HT-29 (cell line): ENCODE data around the gene DUSP2. TPM values are rescaled to one million over a fixed set of nuclear protein-coding genes. Genes with fewer than 3 reads are reported as not detected.
"Not testable (repeated sequence)": the region's sequence is repeated elsewhere in the genome, so short reads cannot be mapped to it uniquely, and the experiment has no call there.

ENCODE experiments used
- DNase-seq: peaks from one replicate; pipeline ENCODE4 v3.0.0-alpha.2; 2015; ENCODE audit warnings: low spot score
- total RNA-seq: library from RNA; depleted of rRNA; stranded (reverse); fragments of >200 nt; shearing (Covaris generic); gene quantifications from 2 replicates; pipeline ENCODE4 v1.2.3, GENCODE V29; 2014

DUSP2 gene
- total RNA-seq, 1 experiment from 2014 or later, result 73.5 TPM

DNA sequence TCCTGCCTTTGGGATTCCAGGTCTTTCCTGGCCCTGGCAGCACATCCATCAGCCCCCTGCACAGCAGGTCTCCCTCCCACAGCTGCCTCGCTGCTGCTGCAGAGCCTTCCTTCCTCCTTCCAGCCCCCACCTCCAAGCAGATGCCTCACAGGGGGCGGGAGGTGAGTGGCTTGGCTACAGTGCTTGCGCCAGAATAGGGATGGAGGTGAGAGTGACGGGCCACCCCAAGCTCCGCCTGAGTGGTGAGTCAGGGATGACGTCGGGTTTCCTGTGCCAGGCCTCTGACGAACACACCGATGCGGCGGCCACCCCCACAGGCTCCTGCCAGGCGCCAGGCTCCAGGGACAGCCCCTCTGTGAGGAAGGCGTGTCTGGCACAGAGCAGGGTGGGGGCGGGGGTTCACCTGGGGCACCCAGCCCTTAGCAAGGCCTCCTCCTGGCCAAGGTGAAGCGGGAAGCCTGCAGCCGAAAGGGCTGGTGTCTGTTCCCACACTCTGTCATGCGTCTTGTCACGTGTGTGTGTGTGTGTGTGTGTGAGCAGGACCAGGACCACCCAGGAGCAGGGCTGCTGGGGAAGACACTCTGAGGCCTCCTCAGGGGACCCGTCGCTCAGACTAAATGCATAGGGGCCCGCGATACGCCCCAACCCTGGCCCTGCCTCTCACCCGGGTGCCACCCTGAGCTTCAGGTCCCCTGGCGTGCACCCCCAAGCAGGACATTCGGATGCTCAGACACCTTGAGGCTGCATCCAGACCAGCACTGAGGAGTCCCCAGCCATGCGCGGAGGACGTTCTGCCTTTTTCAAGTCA, 3.4 kb upstream of the DUSP2 start:
- peak; percentile 72 for DNase-seq

DNA sequence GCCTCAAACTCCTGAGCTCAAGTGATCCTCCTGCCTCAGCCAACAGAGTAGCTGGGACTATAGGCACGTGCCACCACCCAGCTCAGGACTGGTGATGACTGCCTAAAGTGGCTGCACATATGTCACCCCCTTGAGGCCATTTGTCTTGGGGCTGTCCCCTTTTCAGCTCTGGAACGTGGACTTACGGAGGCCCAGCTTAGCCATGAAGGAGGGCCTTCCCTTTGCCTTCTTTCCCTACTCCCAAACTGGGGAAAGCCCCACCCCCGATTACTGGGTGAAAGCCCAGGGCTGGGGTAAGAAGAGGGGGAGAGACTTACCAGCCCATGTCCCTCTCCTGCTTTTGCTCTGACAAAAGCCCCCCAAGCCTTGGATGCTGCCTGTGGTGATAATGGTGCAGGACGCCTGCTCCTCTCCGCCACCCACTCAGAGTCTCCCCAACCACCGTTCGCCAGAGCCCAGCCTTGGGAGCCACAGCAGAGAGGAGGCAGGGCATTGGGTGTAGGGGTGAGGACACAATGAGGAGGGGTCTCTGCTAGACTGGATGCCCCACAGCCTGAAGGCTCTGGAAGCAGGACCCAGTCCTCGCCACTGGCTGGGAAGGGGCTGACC, 2.5 kb upstream of the DUSP2 start:
- no peak for DNase-seq

DNA sequence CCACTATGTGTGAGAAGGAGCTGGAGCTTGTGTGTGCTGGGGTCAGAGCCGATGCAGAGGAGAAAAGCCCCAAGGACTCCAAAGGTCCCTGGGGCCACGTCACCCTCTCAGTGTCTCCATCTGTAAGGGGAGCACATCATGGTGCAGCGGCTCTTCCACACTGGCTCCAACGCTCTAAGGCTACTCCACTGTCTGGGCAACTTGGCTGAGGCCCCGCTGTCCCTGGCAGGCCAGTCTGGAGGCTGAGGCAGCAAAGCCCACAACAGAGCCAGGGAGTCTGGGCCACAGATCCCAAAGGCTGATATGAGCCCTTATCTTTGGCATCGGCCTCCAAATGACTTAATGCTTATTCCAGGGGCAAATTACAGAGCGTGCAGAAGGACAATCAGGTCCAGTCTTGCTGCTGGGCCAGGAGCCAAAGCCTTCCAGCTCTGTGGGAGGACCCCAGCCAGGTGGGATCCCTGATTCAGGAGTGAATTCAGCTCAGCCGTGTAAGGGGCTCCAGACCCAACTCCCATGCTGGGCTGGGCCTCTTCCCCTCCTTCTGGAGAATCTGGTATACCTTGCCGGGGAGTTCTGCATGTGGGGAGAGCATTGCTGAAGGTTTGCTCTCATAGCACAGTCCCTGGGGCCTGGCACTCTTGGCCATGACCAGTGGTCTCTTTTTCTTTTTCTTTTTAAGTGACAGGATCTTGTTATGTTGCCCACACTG, 1.8 kb upstream of the DUSP2 start:
- DNase-seq, result no peak

DNA sequence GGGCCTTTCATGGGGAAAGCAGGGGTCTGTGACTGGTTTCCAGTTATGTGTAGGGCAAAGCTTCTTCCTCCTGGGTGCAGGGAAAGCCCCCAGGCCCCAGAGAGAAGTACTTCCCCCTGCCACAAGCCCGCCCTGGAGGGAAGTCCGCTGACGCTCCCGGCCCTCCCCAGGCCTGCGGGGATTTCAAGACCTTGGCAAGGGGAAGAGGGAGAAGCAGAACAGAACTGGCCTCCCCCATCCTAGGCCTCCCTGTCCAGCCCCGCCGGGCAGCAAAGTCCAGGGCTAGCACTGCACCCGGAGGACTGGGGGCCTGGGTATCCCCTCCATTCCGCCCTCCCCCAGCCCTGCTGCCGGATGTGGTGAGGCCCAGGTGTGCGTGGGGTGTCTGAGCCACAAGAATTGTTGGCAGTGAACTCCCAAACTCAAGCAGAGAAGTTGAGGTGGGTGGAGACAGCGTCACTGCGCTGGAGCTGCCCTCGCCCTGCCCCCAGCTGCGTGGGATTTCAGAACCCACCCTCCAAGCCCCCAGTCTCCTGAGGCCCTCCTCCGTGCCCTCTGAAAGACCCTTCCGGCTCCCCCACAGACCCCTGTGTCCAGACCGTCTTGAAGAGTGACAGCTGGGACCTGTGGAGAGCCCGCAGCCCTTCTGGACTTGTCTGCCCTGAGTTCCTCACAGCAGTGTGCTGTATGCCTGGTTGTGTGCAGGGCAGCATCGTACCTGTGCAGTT, 1.1 kb upstream of the DUSP2 start:
- DNase-seq, result no peak

DNA sequence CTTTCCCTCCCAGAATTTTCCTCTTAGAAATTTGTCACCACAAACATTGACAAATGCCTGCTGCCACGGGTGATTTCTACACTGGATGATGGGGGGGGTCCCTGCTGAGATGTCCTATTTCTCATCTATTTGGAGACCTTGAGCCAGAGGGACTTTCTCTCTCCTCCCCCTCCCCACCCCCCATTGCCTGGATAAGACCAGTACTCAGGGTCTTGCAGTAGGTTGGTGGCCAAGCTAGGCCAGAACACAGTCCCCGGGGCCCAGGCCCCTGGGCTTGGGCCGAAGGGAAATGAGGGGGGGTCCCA, 560 bp upstream of the DUSP2 start:
- no peak for DNase-seq

DNA sequence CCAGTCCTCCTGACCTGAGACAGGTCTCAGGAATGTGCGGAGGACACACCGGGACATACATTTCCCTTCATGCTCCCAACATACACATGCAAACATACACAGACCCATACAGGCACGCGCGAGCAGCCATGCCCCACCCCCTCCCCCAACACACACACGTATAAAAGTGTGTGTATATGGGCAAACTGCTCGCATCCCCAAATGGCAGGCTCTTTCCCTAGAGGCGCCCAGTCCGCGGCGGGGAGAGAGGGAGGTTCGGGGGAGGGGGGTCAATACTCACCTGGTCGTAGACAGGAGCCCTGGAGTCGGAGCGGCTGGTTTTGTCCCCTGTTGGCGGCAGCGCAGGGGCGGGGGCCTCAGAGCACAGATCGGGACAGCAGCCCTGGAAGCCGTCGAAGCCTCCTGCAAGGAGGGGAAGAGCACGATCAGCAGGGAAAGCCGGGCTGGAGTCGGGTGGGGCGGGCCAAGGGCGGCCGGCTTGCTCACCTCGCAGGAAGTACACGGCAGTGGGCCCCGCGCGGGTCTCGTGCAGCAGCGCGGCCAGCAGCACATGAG, 682 bp downstream of the DUSP2 start:
- peak; percentile 41 for DNase-seq

DNA sequence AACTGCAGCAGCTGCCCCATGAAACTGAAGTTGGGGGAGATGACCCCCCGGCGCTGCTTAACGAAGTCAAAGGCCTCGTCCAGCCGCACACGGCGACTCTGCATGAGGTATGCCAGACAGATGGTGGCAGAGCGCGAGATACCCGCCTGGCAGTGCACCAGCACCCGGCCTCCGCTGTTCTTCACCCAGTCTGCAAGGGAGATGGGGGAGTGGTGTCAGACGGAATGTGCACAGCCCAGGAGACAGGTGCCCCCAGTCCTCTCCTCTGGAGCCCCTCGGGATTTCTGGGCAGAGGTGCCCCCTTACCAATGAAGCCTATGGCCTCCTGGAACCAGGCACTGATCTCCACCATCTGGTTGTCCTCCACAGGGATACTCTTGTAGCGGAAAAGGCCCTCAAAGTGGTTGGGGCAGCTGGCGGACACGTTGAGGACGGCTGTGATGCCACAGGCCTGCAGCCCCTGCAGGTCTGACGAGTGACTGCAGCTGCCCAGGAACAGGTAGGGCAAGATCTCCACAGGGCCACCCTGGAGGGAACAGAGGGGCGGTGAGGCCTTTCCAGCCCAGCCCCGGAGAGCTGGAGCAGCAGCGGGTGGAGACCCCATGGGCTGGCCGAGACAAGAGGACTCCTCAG, 1.3 kb downstream of the DUSP2 start:
- peak; percentile 82 for DNase-seq

DNA sequence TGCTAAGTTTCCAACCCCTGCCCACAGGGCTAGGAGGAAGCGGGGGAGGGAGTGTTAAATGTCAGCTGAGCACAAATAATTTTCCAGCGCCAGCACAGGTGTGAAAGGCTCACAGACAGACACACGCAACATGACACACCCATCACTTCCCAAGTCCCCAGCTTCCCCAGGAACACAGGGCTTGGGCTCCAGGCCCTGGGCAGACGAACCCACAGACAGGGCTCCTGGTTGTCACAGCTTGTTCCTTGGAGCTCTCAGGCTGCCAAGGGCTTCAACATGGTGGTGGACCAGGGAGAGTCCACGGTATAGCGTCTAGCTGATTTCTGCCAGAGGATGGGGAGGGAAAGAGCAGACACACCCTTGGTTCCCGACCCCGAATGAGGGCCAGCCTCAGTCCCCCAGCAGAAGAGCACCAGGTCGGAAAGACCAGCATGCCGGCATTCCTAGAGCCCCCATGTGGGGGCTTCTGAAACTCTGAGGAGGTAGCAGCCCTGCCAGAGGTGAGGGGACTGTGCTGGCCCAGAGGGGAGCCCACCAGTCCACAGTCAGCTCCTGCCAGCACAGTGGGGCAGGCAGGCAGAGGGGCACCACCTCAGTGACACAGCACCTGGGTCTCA, 1.9 kb downstream of the DUSP2 start:
- no peak for DNase-seq

DNA sequence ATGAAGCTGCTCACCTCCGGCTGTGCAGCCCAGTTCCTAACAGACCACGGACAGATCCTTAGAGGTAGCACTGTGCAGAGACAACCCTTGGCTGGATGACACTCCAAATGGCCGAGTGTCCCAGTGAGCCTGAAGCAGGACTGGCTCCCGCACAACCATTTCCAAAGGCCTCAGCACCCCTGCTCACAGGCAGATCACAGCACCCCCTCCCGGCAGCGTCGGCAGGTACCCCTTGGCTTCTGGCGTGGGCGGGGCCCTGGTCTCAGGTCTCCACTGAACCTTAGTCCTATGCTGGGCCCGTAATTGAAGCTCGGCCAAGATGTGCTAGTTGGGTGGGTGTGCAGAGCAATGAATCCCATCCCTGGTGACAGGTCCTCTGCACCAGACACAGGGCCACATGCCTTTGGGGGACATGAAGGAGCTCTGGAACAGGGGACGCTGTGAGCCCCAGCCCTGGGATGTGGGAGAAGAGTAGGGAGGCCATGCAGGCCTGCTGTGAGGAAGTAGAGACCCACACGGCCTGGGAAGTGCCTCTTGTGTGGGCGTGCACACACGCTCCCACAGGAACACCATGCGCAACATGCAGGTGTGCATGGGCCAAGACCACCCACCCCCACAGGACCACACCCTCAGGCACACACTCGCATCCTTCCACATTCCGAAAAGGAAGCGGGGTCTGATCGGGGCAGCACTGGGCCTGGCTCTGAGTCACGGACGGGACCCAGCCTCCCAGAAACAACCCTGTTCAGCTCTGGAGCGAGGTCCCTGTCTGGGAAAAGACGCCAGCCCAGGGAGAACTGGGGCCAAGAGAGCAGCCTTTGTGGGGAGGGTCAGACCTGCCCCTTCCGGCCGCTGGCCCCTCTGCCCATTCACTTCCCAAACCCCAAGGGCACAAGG, 2.8 kb downstream of the DUSP2 start:
- DNase-seq, result no peak

DNA sequence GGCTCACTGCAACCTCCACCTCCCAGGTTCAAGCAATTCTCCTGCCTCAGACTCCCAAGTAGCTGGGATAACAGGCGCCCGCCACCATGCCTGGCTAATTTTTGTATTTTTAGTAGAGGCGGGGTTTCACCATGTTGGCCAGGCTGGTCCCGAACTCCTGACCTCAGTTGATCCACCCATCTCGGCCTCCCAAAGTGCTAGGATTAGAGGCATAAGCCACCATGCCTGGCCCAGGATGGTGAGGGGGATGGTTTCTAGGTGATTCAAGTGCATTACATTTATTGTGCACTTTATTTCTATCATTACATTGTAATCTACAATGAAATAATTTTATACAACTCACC, 3.6 kb downstream of the DUSP2 start:
- DNase-seq, result not testable (repeated sequence)

DNA sequence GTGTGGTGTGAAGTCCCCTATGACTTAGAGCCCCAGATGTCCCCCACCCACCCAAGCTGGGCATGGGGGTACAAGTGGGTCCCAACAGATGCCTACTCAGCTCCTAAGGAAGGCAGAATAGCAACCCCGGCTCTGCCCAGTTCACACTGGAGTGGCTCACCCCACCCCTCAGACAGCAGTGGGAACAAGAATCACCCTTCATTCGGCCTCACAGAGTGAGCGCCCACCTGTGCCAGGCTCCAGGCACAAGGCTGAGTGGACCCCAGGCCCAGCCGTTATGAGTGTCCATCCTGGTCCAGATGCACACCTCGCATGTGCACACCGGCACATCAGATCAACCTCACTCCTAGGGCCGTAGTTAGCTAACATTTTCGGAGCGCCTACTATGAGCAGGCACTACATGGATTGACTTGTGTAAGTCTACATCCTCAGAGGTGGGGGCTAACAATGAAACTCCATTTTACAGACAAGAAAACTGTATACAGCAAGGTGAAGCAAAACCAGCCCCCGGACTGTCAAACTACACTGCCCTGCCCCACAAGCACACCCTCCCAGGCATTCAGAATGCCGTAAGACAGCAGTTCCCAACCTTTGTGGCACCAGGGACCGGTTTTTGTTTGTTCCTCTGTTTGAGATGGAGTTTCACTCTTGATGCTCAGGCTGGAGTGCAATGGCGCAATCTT, 4.2 kb downstream of the DUSP2 start:
- DNase-seq, result no peak

DNA sequence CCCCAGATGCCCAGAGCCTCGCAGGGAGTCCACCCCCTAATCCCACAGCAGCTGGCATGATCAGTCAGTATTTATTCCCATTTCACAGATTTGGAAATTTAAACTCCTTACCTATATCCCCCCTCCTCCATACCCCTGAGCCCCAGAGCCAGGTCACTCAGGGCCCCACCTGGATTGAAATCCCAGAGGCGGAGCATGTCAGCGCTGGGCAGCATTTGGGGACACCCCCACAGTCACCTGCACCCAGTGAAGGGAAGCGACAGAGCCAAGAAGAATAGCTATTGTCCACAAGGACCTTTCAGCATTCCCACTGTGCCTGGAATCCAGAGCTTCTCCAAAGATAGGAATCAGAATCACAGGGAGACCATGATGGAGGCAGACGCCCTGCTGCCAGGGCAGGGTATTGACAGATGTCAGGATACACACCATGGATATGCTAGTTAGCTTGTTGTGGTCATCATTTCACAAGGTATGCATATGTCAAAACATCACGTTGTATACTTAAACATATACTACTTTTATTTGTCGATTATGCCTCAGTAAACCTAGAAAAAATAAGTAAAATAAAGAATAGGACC, 6.0 kb downstream of the DUSP2 start:
- no peak for DNase-seq

DNA sequence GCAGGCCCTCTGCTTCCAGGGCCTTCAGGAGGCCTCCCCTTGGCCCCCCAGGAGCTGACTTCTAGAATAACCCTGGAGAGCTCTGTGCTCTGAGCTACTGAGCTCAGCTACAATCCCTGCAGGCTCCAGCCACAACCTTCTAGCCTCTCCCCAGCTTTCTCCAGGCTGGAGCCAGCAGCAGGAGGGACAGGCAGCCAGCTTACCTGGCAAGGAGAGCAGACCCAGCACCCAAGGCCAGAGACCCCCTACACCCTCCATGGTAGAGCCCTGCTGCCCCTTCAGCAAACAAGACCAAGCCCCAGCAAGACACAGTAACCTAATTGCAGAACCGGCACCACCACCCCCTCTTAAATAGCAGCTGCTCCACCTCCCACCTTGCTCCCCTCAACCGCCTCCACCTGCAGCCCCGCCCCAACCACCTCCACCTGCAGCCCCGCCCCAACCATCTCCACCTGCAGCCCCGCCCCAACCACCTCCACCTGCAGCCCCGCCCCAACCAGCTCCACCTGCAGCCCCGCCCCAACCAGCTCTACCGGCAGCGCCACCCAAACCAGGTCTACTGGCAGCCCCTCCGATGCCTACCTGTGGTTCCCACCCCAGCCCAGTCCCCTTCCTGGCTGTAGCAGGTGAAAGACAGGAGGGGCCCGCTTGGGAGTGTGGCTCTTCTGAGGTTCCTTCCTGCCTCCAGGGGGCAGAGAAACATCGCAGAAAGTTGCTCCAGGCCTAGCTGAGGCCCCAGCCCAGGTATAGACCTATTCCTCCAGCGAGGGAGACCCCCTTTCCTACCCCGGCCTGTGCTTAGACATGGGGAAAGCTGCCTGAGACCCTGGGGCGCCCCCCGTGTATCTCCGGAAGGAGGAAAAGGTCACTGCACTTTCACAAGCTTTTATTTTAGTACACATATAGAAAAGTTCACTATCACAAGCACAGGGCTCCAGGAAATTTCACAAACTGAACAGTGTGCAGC, 6.8 kb downstream of the DUSP2 start, which contains the start of gene ASTL:
Gene ASTL, minus strand, starts transcription at position 324 of the 967 bp plus-strand sequence. Its CDS starts 66 bp downstream, at position 258.
- DNase-seq, result peak; percentile 92

DNA sequence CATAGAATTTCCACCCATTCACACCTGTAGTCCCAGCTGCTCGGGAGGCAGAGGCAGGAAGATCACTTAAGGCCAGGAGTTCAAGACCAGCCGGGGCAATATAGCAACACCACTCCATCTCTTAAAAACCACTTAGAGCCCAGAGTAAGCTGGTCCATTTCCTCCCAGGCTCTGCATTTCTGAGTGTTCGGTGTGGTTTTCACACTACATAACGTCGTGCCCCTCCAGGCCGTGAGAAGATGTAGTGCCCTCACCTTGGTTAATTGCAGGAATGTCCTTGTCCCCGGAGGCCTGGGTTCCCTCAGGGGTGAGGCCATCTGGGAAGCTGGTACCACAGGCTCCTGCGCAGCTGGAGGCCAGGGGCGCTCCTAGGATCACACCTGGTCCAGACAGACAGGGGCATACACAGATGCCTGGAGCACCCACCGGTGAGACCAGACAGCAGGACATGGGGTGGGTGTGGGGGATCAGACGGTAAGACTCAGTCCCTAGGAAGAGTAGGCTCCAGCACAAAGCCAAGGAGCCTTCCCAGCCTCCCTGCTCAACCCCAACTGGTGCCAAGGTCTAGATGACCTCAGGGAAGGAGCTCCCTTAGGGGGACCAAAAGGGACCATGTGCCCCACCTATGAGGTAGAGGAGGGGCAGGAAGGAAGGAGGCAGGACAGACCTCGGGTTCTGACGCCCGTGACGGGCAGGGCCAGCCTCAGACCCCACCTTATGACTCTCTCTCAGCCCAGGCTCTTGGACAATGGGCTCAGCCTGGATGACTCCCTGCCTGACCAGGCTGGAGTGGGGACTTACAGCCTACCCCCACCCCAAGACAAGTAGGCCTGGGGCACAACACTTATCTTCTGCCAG, 7.7 kb downstream of the DUSP2 start:
- DNase-seq, result no peak

DNA sequence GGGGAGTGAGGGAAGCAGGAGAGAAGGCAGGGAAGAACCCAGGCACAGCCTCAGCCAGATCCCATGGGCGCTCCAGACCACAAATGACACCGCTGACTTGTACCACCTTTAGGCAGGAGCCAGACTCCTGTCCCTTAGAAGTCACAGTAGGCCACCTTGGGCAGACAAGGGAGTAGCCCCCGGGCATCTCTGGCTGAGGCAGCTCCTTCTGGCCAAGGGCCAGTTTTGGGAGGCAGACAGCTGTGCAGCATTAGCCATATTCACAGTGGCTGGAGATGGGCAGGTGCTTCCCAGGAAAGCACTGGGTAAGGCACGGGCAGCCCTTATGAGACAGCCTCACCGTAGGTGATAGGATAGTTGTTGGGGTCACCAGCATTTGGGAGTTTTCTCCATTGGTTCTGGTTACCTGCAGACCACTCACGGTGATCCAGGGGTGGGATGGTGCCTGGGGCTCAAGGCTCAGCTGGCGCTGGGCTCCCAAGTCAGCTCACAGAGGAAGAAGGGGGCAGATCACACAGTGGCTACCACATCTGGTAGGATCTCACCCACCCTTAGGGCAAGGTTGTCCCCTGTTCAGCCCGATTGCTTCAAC, 9.0 kb downstream of the DUSP2 start:
- DNase-seq, result no peak

DNA sequence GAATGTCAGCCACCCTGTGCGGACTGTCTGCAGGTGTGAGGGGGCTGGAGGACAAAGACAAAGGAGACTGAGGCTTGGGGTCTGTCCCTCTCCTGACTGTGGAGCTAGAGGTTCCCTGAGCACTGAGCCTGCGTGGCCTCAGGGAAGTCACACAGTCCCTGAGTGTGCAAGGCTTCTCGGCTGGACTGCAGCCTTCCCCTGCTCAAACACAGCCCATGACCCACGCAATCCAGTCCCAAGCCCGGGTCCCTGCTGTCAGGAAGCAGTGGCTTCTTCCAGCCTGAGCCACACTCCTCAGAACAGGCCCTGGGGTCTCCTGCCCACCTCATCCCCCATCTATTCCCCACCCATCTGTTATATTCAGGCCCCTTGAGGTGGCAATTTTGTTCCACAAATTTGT, 9.6 kb downstream of the DUSP2 start:
- DNase-seq, result no peak
